GM23338 (cell line): ENCODE measurements around the gene ZNF324.

ENCODE experiments used
- NANOG ChIP-seq: IDR thresholded peaks from 2 replicates; pipeline ENCODE4 v1.6.1; 2016; ENCODE audit warnings: antibody characterized with exemption, borderline replicate concordance
- ZNF331 ChIP-seq: fragments of 250-450 bp; sonication (Bioruptor Pico); IDR thresholded peaks from 2 replicates; pipeline ENCODE4 v1.5.0; 2020; ENCODE audit warnings: low read depth, mild to moderate bottlenecking, moderate library complexity
- TF ChIP-seq, protein P1 (sequence below), 2 experiments: fragments of 200-600 bp in 1 of 2; sonication (generic) in 1 of 2; conservative IDR thresholded peaks; 2 replicates each; pipeline versions ENCODE4 v1.5.1 to v1.6.1; 2016 to 2017; ENCODE audit warnings: antibody characterized with exemption in 2 of 2, low read depth in 2 of 2, mild to moderate bottlenecking in 2 of 2, moderate library complexity in 1 of 2

DNA sequence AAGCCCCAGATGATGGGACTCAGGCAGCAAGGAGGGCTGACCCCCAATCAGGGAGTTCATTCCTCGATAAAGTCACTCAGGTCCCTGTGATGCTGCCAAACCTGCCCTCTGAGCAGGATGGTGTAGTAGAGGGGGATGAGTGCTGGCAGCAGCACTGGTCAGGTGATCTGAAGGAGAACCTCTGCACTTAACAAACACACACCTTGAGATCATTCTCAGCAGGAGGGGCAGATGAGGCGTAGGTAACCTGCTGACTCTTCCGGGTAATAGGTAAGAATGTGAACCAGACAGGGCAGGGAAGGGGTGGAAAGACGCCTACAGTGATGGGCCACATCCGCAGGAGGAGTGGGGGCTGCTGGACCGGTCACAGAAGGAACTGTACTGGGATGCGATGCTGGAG lies 12.4 kb downstream of the ZNF324 start:
- TF ChIP-seq, protein P1, sequence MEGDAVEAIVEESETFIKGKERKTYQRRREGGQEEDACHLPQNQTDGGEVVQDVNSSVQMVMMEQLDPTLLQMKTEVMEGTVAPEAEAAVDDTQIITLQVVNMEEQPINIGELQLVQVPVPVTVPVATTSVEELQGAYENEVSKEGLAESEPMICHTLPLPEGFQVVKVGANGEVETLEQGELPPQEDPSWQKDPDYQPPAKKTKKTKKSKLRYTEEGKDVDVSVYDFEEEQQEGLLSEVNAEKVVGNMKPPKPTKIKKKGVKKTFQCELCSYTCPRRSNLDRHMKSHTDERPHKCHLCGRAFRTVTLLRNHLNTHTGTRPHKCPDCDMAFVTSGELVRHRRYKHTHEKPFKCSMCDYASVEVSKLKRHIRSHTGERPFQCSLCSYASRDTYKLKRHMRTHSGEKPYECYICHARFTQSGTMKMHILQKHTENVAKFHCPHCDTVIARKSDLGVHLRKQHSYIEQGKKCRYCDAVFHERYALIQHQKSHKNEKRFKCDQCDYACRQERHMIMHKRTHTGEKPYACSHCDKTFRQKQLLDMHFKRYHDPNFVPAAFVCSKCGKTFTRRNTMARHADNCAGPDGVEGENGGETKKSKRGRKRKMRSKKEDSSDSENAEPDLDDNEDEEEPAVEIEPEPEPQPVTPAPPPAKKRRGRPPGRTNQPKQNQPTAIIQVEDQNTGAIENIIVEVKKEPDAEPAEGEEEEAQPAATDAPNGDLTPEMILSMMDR (conservative IDR thresholded peaks at IDR 0.05; ENCODE audit: low read depth in 2 of 2): no peak
- TF ChIP-seq NANOG (no peak), ZNF331 (CRISPR knock-in tag) (no peak)
